GM15510 (cell line): ENCODE measurements around the gene LIG1.

ENCODE experiments used
- POLR2A ChIP-seq: IDR thresholded peaks from 3 replicates; pipeline ENCODE4 v1.6.1; 2011; ENCODE audit warnings: borderline replicate concordance; ENCODE audit not compliant: insufficient read length; ENCODE audit errors: extremely low read depth

Gene LIG1

DNA sequence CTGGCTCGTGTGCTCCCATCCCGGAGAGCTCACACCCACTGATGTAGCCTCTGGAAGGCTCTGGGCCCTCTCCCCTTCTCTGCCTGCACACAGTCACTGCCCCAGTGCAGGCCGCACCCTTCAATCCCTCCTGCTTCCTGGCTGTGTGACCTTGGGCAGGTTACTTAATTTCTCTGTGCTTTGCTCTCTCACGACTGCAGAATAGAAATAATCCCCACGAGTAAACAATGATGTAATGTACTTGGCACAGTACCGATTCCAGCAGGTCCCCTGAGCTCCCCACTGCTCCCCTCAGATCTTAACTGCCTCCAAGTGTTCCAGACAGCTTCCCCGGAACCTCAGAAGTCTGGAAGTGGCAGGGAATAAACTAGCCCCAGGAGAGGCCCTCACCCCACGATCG, 16.1 kb downstream of the LIG1 start:
- TF ChIP-seq POLR2A = no peak

DNA sequence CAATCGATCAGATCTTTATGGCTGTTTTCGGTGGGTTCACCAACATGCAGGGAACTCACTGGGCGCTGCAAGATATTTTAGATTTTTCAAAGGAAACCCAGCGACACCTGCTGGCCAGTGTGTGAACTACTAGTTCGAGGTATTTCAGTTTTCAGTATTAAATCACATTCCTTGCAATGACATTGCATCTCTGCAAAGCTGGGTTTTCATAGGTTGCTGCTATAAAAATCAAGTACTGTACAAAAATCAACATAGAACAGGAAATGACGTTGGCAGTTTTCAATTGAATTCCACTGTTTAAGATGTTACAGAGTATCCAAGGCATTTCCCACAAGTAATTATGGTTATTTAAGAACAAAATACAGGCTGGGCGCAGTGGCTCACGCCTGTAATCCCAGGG, 17.6 kb downstream of the LIG1 start:
- TF ChIP-seq POLR2A = no peak

DNA sequence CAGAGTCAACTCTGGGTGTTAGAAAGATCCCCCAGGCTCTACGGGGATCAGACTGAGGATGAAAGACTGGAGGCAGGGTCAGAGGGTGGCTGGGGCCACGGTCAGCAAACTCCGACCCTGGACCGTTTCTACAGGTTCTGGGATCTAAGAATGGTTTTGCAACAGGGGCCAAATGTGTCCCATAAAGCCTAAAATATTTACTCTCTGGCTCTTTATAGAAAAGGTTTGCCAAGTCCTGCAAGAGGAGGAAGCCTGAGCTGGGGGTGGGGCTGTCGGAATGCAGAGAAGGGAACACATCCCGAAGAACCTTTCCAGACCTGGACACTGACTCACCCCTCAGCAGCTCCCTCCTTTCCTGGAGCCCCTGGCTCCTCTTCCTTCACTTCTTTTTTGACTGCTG, 20.7 kb downstream of the LIG1 start:
- no peak for TF ChIP-seq POLR2A

DNA sequence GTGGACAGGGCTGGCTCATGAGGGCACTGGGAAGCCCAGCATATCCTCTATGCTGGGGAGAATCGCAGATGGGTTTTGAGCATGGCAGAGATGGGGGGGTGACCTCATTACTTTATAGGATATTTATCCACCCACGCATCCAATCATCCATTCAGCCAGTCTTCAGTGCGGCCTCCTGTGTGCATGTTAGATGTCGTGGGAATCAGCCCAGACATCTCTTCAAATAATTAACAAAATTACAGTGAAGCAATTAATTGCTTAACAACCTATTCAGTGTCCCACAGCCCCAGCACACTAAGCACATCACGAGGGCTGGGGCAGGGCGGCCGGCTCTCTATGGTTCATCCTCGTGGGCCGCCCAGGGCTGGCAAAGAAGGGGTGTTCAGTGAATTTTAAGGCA, 21.6 kb downstream of the LIG1 start:
- TF ChIP-seq POLR2A = no peak

DNA sequence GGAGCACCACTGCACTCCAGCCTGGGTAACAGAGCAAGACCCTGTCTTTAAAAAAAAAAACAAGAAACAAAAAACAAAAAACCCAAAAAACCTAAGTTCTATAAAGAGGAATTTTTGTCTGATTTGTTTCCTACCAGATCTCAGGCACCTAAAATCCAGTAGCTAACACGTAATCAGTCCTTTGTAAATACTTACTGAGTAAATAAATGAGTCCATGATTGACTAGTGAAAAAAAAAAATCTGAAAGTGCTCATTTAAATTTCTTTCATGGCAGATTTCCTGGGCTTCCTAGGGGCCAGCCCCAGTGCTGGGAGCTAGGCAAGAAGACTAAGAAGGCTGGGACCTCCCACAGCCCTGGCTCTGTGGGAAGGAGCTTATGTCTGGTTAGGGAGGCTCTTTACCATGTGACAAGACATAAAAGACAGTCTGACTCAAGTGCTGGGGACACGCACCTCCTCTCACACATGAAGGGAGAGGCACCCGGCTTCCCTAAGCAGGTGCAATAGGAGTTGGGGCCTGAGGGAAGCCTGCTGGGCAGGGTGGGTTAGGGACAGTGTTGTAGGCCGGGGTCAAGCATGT, 22.5 kb downstream of the LIG1 start:
- TF ChIP-seq POLR2A = no peak

DNA sequence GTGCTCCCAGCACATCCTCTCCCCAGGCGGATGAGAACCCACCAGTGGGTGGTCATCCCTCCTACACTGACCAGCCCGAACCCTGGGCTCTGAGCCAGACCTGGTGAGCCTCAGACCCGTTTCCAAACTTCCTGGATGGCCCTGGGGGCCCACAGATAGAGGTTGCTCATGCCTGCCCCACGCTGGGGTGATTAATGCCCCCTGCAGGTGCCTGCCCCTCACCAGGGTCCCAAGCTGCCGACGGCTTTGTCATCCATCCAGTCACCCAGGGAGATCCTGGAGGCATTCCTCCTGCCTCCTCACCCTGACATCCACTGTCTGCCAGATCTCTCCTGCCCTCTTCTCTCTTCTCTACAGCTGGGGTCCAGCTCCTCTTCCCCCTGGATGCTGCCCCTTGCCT, 31.1 kb downstream of the LIG1 start:
- no peak for TF ChIP-seq POLR2A

DNA sequence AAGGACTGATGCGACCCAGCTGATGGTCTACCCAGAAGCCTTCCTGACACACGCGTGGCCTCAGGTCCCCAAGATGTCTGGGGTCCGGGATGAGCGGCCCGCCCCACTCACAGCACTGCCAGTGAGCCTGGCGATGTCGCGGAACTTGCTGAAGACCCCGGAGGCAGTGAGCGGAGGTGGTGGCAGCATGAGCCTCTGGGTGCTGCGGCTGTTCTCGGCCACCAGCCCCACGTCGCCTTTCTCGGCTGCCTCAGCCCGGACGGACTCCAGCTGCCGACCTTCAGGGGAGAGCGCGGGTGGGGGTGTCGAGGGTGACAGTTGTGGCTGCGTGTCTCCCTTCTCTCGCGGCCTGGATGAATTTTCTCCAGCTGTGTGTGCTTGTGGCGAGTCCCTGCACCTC, 32.7 kb downstream of the LIG1 start:
- no peak for TF ChIP-seq POLR2A

DNA sequence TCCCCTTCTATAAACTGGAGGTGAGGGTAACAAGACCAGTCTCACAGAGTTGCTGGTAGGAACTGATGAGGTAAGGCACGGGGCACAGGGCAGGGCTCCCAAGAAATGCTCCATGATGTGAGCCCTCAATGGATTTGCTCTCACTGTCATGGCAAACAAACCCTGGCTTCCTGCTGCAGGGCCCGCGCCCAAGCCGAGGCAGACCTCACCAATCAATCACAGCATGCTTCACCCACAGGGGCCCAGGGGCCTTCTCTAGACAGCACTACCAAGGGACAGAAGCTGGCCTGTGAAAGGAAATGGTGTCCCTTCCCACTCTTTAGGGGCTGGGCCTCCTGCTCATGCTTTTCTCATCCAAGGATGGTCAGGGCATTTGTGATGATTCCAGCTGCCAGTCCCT, 33.6 kb downstream of the LIG1 start:
- TF ChIP-seq POLR2A = no peak

DNA sequence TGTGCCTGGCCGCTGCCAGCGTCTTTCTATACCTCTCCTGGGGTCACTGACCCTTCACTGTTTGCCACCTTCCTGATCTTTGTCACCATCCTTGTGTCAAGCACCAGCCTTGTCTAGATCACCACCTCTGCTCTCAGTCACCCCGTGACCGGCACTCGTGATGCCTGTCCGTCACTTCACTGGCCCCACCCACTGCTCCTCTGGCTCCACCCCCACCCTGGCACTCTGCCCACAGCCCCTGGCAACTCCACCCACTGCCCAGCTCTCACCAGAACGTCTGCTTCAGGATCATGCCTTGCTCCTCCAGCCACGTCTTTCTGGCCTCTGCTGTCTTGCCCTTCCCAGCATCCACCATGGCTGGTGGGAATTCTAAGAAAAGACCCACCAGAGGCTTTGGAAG, 34.7 kb downstream of the LIG1 start:
- no peak for TF ChIP-seq POLR2A

DNA sequence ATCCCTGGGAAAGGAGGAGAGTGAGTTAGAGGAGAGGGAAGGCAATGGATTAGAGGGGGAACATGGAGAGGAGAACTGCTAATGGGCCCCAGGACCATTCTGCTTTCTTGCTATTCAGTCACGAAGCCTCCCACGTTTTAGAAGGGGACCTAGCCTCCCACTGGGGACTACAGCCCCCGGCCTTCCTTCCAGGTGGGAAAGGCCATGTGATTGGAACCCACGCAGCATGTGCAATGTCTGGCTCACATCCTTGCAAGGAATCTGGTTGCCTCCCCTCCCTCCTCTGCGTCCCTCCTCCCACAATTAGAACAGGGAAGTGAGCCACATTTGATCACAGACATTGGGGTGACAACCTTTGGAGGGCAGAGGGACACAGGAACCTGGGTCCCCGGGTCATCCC, 37.0 kb downstream of the LIG1 start:
- no peak for TF ChIP-seq POLR2A

DNA sequence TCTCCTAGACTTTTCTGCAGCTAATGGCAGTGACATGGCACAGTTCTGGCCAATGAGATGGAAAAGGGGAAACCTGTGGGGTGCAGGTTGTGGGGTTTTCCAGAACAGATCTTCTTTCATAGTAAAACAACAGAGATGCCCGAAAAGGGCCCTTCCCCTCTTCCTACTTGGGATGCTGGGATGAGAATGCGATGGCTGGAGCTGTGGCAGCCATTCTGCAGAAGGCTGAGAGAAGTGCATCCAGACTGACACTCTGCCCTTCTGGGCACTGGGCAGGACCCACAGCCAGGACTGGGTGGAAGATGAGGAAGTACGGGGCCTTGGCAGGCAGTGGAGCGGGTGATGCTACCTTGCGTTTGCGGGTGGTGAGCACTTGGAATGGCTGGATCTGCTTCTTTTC, 42.6 kb downstream of the LIG1 start:
- TF ChIP-seq POLR2A = no peak

DNA sequence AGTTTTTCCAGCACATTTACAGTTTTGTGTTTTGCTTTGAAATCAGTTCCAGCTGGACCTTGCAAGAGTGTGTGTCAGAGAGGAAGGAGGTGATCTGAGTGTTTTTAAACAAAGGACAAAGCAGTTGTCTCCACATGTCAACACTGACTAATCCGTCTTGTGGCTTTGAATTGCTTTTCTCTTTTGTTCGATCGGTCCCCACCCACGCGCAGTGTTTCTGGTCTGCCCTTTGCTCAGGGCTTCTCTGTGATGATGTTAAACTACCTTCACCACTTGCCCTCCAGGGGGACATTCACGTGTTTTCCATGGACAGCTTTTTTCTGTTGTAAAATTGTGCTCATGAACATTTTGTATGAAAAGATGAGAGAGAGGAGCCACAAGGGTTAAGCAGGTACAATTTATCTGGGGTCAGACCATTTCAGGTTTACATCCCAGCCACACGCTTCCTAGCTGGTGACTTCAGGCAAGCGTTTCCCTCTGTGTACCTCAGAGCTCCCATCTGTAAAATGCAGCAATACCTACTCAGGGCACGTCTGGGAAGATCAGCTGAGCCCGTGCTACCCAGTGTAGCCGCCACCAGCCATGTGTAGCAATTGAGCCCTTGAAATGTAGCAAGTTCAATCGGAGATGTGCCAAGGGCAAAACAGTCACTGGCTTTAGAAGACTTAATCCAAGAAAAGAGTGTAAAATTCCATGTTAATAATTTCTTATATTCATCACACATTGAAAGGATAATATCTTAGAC, 46.1 kb downstream of the LIG1 start:
- no peak for TF ChIP-seq POLR2A

DNA sequence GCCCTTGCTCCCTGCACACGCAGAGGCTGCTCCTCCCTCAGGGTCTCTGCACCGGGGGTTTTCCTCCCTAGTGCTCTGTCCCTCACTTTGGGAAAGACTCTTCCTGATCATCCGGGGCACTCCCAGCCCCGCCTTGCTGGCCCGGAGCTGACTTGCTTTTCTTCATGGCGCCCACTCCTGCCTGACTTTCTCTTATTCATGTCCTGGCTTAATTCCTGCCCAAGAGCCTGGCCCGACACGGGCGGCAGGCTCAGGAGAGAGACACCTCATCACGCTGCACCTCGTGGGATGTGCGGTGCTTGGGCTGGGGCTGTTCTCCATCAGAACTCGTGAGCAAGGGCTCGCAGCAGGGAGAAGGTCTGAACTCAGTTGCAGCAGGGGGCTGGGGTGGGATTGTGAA, 47.7 kb downstream of the LIG1 start:
- TF ChIP-seq POLR2A = no peak

DNA sequence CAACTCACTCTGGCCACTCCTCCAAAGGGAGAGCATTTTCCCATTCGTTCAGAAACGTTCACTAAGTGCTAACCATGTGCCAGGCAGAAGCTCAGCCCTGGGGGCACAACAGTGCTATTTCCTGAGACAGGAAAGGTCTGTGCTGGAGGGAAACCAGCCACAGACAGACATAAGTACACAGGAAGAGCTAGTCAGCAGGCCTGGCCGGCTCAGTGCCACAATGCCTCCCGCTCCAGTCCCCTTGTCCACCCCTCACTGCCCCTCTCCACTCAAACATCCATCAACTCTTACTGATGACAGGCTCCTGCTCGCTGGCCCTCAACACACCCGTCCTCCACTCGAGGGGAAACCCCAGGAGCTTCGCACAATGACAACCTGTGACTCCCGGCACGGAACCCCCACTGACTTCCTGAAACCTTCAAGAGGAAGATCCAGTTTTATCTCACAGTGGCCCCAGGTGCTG, 48.2 kb downstream of the LIG1 start:
- no peak for TF ChIP-seq POLR2A

DNA sequence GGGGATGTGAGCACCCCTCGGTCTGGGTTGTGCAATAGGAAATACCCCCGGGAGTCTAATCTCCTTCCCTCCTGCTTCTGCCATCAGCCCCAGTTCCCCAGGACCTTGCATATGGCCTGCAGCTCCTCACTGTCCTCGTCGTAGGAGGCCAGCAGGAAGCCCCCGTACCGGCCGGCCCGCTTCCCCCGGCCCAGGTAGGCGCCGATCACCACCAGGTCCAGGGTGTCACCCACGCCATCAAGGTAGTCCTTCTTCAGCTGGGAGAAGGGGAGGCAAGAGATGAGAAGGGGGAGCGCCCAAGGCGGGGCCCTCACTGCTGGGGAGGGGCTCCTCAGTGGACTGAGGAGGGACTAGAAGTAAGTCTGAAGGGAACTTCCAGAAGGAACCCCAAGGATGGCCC, 49.1 kb downstream of the LIG1 start:
- TF ChIP-seq POLR2A = no peak

DNA sequence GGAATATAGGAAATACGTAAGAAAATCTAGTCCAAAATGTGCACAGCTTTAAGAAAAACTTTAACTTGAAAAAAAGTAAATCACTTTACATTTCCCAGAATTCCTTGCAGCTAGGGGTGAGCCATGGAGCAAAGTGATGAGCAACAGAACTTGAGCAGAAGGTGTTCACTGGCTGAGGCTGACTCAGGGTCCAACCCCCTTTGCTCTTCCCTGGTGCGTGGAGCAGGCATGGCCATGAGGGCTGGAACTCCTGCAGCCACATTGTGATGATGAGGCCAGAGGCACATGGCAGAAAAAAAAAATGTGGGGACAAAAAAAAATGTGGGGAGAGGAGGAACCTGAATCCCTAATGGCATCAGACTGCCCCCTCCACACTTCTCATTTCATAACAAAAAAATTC, 49.6 kb downstream of the LIG1 start:
- TF ChIP-seq POLR2A = no peak
